Measurements from ENCODE around the gene CD300A.
"Not testable (repeated sequence)": the region's sequence is repeated elsewhere in the genome, so short reads cannot be mapped to it uniquely, and the experiment has no call there.

The CD300A gene

DNA sequence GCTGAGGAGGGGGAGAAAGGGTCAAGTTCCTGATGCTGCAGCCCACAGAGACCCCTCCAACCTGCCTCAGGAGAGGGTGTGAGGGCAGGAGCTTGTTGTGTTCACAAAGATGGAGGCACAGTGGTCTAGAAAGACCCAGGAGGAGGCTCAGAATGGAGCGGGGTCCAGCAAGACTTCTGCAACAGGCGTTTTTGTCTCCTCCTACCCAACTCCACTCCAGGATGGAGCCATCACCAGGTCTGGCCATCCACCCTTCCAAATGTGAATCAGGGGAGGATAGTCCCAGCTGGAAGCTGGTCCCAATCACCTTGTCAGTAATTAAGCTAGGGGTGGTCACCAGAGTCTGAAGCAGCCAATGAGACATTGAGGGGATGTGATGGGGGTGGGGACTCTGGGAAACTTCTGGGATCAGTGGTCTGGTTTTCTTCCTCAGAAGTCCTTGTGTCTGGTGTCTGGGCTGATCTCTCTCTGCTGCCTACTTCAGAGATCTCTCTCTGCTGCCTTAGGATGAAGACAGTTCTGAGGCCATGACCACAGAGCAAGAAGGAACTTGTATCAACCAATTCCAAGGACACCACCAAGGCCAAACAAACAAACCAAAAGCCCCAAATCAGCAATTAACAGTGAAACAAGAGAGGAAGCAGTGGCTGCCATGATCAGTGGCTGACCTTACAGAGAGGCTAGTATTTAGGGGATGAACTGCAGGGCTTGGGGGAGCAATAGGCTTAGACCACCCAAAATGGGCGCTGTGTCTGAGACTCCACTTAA is 50.3 kb downstream of the CD300A start:
- FAIRE-seq: no peak
- no peak for DNase-seq (ENCODE audit: insufficient read length, low spot score)

DNA sequence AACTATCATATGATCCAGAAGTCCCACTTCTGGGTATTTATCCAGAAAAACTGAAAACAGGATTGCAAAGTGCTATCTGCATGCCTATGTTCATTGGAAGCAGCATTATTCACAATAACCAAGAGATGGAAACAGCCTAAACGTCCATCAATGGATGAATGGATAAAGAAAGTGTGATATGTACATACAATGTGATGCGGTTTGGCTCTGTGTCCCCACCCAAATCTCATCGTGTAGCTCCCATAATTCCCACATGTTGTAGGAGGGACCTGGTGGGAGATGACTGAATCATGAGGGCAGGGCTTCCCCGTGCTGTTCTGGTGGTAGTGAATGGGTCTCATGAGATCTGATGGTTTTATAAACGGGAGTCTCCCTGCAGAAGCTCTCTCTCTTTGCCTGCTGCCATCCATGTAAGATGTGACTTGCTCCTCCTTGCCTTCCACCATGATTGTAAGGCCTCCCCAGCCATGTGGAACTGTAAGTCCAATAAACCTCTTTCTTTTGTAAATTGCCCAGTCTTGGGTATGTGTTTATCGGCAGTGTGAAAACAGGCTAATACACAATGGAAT is 52.1 kb downstream of the CD300A start:
- not testable (repeated sequence) for FAIRE-seq; DNase-seq (ENCODE audit: insufficient read length, low spot score)

DNA sequence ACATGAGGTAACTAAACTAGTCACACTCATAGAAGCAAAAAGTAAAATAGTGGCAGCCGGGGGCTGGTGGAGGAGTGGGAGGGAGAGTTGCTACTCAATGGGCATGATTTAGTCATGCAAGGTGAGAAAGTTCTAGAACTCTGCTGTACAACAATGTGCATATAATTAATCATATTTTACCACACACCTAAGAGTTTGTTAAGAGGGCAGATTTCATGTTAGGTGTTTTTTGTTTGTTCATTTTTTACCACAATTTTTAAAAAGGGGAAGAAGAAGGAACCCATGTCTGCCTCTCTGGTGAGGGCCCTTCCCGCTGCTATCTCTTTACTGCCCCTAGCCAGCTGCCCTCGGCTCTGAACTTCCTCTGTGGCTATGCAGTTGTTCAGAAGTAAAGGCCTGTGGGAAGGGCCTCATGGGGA is 53.6 kb downstream of the CD300A start:
- no peak for DNase-seq (ENCODE audit: insufficient read length, low spot score)
- FAIRE-seq: no peak

DNA sequence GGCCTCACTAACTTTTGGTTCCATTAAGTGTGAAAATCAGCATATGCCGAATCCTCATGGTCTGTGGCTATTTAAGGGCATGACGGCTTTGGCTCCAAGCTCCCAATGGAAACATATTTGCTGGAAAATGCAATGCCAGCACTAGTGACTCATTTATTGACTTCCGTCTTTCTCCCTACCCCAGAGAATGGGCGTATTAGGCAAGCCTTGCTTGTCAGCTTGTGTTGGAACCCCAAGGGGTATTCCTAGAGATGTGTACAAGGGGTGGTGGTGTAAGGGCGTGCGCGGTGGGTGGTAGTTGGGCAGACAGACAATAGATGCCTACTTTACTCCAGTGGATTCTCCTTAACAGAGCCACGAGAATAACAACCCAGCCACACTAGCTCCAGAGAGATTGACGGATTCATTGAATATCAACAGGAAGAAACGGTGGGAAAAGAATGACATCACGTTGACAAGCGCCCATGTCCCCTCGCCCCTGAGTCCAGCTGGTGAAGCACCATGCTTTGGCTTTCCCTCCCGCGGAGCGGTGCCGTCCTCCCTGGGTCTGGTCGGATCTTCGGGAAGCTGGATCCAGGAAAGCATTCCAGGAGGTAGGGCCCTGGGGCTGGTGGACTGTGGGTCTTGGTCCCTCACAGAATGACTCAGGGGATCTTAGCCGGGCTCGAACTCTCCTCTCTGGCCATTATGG is 54.5 kb downstream of the CD300A start:
- no peak for DNase-seq (ENCODE audit: insufficient read length, low spot score)
- no peak for FAIRE-seq

DNA sequence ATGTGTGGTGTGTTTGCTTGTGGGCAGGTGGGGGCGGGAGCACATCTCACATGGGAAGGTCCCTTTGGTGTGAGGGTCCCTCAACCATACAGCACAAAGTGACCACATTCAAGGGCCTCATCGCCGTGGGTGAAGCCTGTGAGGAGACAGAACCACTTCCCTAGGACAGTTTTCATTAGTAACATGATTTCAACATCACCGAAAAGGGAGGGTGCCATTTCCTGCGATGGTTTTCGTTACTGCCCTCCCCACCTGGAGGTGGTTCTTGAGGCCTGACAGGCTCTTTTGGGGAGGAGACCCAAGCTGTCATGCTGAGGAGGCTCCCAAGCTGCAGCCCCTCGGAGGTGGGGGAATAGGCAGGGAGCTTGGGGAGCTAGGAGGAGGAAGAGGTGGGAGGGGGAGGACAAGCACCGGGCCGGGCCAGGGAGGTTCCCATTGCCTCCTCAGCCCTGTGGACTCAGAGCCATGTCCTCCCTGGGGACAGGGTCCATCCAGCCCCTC is 55.3 kb downstream of the CD300A start:
- FAIRE-seq (no peak), DNase-seq (ENCODE audit: insufficient read length, low spot score) (no peak)

- DNase-seq (ENCODE audit: insufficient read length, low spot score) (no peak), FAIRE-seq (no peak)
Observed at GRCh38 chr17:74522381-74523105, 56.1 kb downstream of the CD300A start.

GRCh38 chr17:74523308-74523707 is 56.9 kb downstream of the CD300A start:
- FAIRE-seq (no peak), DNase-seq (ENCODE audit: insufficient read length, low spot score) (no peak)

DNA sequence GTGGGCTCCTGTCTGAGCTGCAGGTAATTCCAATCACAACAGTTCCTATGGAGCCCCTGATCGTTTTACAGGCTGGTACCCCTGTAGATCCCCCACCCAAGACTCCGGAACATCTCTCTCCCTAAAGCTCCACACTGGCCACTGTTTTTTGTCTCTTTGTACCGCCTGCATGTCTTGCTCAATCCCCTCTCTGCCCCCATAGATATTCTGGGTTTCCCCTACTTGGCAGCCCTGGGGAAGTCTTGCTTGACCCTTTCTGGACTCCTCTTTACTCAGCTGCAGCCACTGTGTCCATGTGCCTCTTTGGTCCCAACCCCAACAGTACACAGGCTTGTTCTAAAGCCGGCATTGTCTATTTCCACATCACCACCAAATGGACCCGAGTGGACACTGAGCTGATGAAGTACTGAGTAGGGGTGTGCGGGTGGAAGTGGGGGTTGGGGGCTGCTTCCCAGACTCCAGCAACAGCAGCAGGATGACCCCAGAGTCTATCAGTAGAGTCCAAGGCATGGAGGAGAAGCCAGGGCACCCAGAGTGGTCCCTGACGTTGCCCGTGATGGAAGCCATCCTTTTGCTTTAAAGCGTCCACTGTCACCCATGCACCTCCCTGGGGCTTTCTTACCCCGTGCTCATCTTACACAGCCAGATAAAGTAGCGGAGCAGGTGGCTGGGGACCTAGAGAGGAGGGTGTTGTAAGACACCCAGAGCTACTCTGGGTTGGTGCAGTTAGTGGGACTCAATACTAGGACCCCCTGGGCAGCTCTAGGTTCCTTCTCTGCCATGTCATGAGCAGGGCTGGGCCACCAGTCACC is 58.4 kb downstream of the CD300A start:
- no peak for FAIRE-seq
- no peak for DNase-seq (ENCODE audit: insufficient read length, low spot score)

GRCh38 chr17:74525465-74525725 is 59.0 kb downstream of the CD300A start:
- FAIRE-seq: peak; percentile 90

DNA sequence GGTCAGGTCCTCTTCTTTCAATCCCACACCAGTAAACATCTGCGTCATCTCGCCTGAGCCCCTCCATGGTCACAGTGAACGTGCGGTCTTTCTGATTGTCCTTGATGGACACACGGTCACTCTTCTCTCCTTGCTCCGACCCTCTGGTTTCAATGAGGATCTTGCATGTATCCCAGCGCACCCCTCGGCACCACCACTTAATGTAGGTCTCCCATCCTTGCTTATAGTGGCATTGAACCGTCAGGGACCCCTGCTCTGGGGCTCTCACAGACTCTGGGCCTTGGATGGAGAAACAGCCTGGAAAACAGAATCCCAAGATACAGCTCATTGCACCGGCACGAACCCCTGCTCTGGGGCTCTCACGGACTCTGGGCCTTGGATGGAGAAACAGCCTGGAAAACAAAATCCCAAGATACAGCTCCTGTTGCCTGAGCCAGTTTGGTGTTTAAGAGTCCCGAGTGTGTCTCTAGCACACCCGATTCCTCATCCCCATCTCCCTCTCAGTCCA is 59.4 kb downstream of the CD300A start:
- DNase-seq (ENCODE audit: insufficient read length, low spot score) (no peak), FAIRE-seq (no peak)

More at GRCh38 chr17:74525465-74525725, 59.0 kb downstream of the CD300A start:
- DNase-seq (ENCODE audit: insufficient read length, low spot score): no peak

GRCh38 chr17:74526681-74527080 is 60.2 kb downstream of the CD300A start:
- FAIRE-seq (no peak), DNase-seq (ENCODE audit: insufficient read length, low spot score) (no peak)

DNA sequence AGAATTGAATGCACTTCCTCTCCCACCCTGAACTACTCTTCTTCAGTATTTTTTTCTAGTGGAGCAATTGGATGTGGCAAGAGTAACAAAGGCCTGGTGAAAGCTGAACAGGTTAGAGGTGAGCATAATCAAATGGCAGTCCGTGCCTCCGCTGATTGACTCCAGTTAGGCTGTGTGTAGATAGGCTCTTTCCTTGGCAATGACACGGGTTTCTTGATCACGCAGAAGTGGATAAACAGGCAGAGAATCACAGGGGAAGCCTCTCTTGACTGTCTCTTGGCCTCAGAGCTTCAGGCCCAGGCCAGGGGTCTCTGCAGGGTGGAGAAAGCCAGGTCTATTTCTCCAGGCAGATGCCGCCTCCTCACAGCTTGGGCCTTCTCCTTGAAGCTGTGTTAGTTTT is 60.6 kb downstream of the CD300A start:
- DNase-seq (ENCODE audit: insufficient read length, low spot score) (no peak), FAIRE-seq (no peak)

- FAIRE-seq (no peak), DNase-seq (ENCODE audit: insufficient read length, low spot score) (no peak)
Observed at GRCh38 chr17:74527756-74528155, 61.3 kb downstream of the CD300A start.

DNA sequence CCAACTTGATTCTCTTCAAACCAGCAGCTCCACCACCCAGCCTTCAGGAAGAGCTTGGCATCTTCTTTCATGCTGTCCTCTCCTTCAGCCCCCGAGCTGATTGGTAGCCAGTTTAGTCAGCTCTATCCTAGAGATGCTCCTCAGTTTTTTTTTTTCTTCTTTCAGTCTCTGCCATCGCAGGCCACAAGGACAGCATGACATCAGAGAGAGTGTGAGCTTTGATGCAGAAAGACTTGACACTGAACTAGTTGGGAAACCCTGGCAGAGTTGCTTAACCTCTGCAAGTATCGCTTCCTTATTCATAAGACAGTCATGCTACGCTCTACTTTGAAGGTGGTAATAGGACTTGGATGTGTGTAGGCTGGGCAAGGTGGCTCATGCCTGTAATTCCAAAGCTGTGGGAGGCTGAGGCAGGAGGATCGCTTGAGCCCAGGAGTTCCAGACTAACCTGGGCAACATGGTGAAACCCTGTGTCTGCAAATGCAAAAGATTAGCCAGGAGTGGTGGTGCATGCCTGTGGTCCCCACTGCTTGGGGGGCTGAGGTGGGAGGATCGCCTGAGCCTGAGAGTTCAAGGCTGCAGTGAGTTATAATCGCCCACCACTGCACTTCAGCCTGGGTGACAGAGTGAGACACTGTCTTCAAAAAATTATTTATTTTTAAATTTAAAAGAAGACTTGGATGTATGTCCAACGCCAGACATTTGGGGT is 62.2 kb downstream of the CD300A start:
- no peak for DNase-seq (ENCODE audit: insufficient read length, low spot score)
- FAIRE-seq: no peak

GRCh38 chr17:74529243-74529642 is 62.8 kb downstream of the CD300A start:
- DNase-seq (ENCODE audit: insufficient read length, low spot score) (no peak), FAIRE-seq (no peak)

GRCh38 chr17:74530831-74531150 is 64.4 kb downstream of the CD300A start:
- no peak for DNase-seq (ENCODE audit: insufficient read length, low spot score)
- no peak for FAIRE-seq

GRCh38 chr17:74531231-74531761 is 64.9 kb downstream of the CD300A start, which contains the start of gene CD300LB:
TSS of gene CD300LB (minus strand) at chr17:74531475. CDS start at chr17:74531350, 125 bp downstream.
- no peak for FAIRE-seq
- DNase-seq (ENCODE audit: insufficient read length, low spot score): no peak

- no peak for DNase-seq (ENCODE audit: insufficient read length, low spot score)
Observed at GRCh38 chr17:74532115-74532514, 65.7 kb downstream of the CD300A start.

More at GRCh38 chr17:74532115-74532514, 65.7 kb downstream of the CD300A start:
- FAIRE-seq: no peak
